H9 (cell line): ENCODE data around the gene FAM53A. TPM values are rescaled to one million over a fixed set of nuclear protein-coding genes. Genes with fewer than 3 reads are reported as not detected.

Experiments
- DNase-seq: peaks from one replicate; pipeline ENCODE4 v3.0.0-alpha.2; 2017
- H2AFZ ChIP-seq: one replicate; pipeline ENCODE4 v1.6.1; 2013; ENCODE audit warnings: mild to moderate bottlenecking, low read length, control low read depth, moderate library complexity
- H2AK5ac ChIP-seq: 2 replicates; pipeline ENCODE4 v1.6.1; 2013; ENCODE audit warnings: low read length, control low read depth, mixed read lengths; ENCODE audit not compliant: insufficient read length
- H2BK120ac ChIP-seq: one replicate; pipeline ENCODE4 v1.6.1; 2013; ENCODE audit warnings: low read depth, mild to moderate bottlenecking, low read length, control low read depth, inconsistent platforms; ENCODE audit not compliant: poor library complexity, severe bottlenecking
- H2BK12ac ChIP-seq: 2 replicates; pipeline ENCODE4 v1.6.1; 2013; ENCODE audit warnings: low read length, control low read depth, mixed read lengths, low read depth; ENCODE audit not compliant: insufficient read length
- H2BK15ac ChIP-seq: 2 replicates; pipeline ENCODE4 v1.6.1; 2013; ENCODE audit warnings: low read depth, low read length, control low read depth
- H2BK20ac ChIP-seq: one replicate; pipeline ENCODE4 v1.6.1; 2013; ENCODE audit warnings: low read depth, mild to moderate bottlenecking, low read length, control low read depth, inconsistent platforms; ENCODE audit not compliant: poor library complexity, severe bottlenecking
- H2BK5ac ChIP-seq: 2 replicates; pipeline ENCODE4 v1.6.1; 2013; ENCODE audit warnings: low read length, control low read depth, mixed read lengths; ENCODE audit not compliant: insufficient read length
- H3K14ac ChIP-seq: 2 replicates; pipeline ENCODE4 v1.6.1; 2013; ENCODE audit warnings: low read length, control low read depth; ENCODE audit not compliant: insufficient read depth
- H3K18ac ChIP-seq: 2 replicates; pipeline ENCODE4 v1.6.1; 2013; ENCODE audit warnings: low read depth, mild to moderate bottlenecking, mixed read lengths, low read length, control low read depth; ENCODE audit not compliant: insufficient read length
- H3K23ac ChIP-seq: 2 replicates; pipeline ENCODE4 v1.6.1; 2013; ENCODE audit warnings: low read length, control low read depth, mixed read lengths, low read depth; ENCODE audit not compliant: insufficient read length
- H3K23me2 ChIP-seq: 2 replicates; pipeline ENCODE4 v1.6.1; 2013; ENCODE audit warnings: low read depth, mild to moderate bottlenecking, mixed read lengths, low read length, control low read depth; ENCODE audit not compliant: insufficient read length, poor library complexity, severe bottlenecking
- H3K27ac ChIP-seq: 2 replicates; pipeline ENCODE4 v1.5.1; 2013; ENCODE audit warnings: low read length, control low read depth, mixed read lengths, low read depth; ENCODE audit not compliant: insufficient read length
- H3K27me3 ChIP-seq: 2 replicates; pipeline ENCODE4 v1.6.1; 2013; ENCODE audit warnings: low read length, control low read depth, inconsistent platforms; ENCODE audit not compliant: insufficient read depth
- H3K4ac ChIP-seq: 2 replicates; pipeline ENCODE4 v1.6.1; 2013; ENCODE audit warnings: low read depth, mild to moderate bottlenecking, control low read depth, inconsistent platforms, low read length, moderate library complexity
- H3K4me1 ChIP-seq: 2 replicates; pipeline ENCODE4 v1.6.1; 2013; ENCODE audit warnings: low read length, control low read depth, inconsistent platforms; ENCODE audit not compliant: insufficient read depth
- H3K4me2 ChIP-seq: 2 replicates; pipeline ENCODE4 v1.6.1; 2013; ENCODE audit warnings: low read length, control low read depth, mixed read lengths; ENCODE audit not compliant: insufficient read length, insufficient read depth
- H3K56ac ChIP-seq: 2 replicates; pipeline ENCODE4 v1.6.1; 2013; ENCODE audit warnings: low read depth, mild to moderate bottlenecking, mixed read lengths, low read length, control low read depth; ENCODE audit not compliant: insufficient read length
- H3K79me1 ChIP-seq: 2 replicates; pipeline ENCODE4 v1.6.1; 2013; ENCODE audit warnings: low read depth, mild to moderate bottlenecking, moderate library complexity, low read length, control low read depth, inconsistent platforms; ENCODE audit not compliant: insufficient read depth, poor library complexity, severe bottlenecking
- H3K79me2 ChIP-seq: 2 replicates; pipeline ENCODE4 v1.6.1; 2013; ENCODE audit warnings: low read length, control low read depth, inconsistent platforms; ENCODE audit not compliant: insufficient read depth
- H3K9ac ChIP-seq: 2 replicates; pipeline ENCODE4 v1.6.1; 2013; ENCODE audit warnings: low read length, control low read depth, mixed read lengths; ENCODE audit not compliant: insufficient read length; ENCODE audit errors: extremely low read depth
- H3K9me3 ChIP-seq: one replicate; pipeline ENCODE4 v1.6.1; 2013; ENCODE audit warnings: low read depth, low read length, inconsistent platforms; ENCODE audit not compliant: control insufficient read depth
- H3T11ph ChIP-seq: one replicate; pipeline ENCODE4 v1.6.1; 2013; ENCODE audit warnings: mild to moderate bottlenecking, low read length, control low read depth, inconsistent platforms
- H4K20me1 ChIP-seq: one replicate; pipeline ENCODE4 v1.6.1; 2013; ENCODE audit not compliant: control insufficient read depth, insufficient read length, insufficient read depth
- H4K5ac ChIP-seq: 2 replicates; pipeline ENCODE4 v1.6.1; 2013; ENCODE audit warnings: low read depth, mild to moderate bottlenecking, mixed read lengths, low read length, control low read depth; ENCODE audit not compliant: insufficient read length
- H4K8ac ChIP-seq: replicated peaks from 2 replicates; pipeline ENCODE4 v1.6.1; 2013; ENCODE audit warnings: low read length, control low read depth, mixed read lengths, low read depth; ENCODE audit not compliant: insufficient read length
- H4K91ac ChIP-seq: 2 replicates; pipeline ENCODE4 v1.6.1; 2013; ENCODE audit warnings: low read depth, mild to moderate bottlenecking, moderate library complexity, mixed read lengths, low read length, control low read depth; ENCODE audit not compliant: insufficient read length
- H3K27ac Mint-ChIP-seq, 3 experiments: 2 replicates in 2 of 3; 3 replicates in 1 of 3; pipeline ENCODE4 v1.8.0; 2020 to 2021; ENCODE audit warnings: mixed read lengths in 3 of 3, mild to moderate bottlenecking in 1 of 3, moderate library complexity in 1 of 3
- H3K27me3 Mint-ChIP-seq: 2 replicates; pipeline ENCODE4 v1.8.0; 2021; ENCODE audit warnings: low read depth, mild to moderate bottlenecking, moderate library complexity, mixed read lengths
- H3K36me3 Mint-ChIP-seq, 3 experiments: 2 replicates in 2 of 3; 3 replicates in 1 of 3; pipeline ENCODE4 v1.8.0; 2020 to 2021; ENCODE audit warnings: low read depth in 3 of 3, mixed read lengths in 3 of 3; ENCODE audit not compliant: insufficient read depth in 1 of 3
- H3K4me1 Mint-ChIP-seq, 2 experiments: 2 replicates each; pipeline ENCODE4 v1.8.0; 2020; ENCODE audit warnings: mixed read lengths in 2 of 2
- H3K4me3 Mint-ChIP-seq, 2 experiments: 2 replicates in 1 of 2; 3 replicates in 1 of 2; pipeline ENCODE4 v1.8.0; 2020 to 2021; ENCODE audit warnings: mild to moderate bottlenecking in 2 of 2, mixed read lengths in 2 of 2, moderate library complexity in 1 of 2
- H3K9me3 Mint-ChIP-seq, 2 experiments: 2 replicates in 1 of 2; 3 replicates in 1 of 2; pipeline ENCODE4 v1.8.0; 2020; ENCODE audit warnings: mild to moderate bottlenecking in 2 of 2, mixed read lengths in 2 of 2, moderate library complexity in 1 of 2
- CTCF ChIP-seq: fragments of 200-600 bp; sonication (generic); conservative IDR thresholded peaks from 3 replicates; pipeline ENCODE4 v1.8.0; 2021; ENCODE audit warnings: antibody characterized with exemption, mild to moderate bottlenecking
- WGBS: extraction: QIAGEN DNeasy Blood & Tissue Kit; methylation state at CpG from one replicate; pipeline ENCODE4 v1.1.7; 2013; ENCODE audit warnings: missing lambda C conversion rate, low lambda C conversion rate, mixed read lengths; ENCODE audit not compliant: insufficient read length; ENCODE audit errors: extremely low coverage; 5-methylcytosine and 5-hydroxymethylcytosine counted together
- total RNA-seq: library from RNA; stranded (reverse); gene quantifications from 2 replicates; pipeline ENCODE4 v1.2.1, GENCODE V29; 2021

Gene FAM53A
- total RNA-seq, 1 experiment from 2014 or later = 2.4 TPM

- H3K9me3 ChIP-seq = no peaks in the 10 kb centered on the region
These were observed 79.9 kb downstream of the FAM53A start for GRCh38 chr4:1604181-1604705.

More at GRCh38 chr4:1604181-1604705, 79.9 kb downstream of the FAM53A start:
- no peaks in the 10 kb centered on the region for H3K23me2 ChIP-seq
- H2BK15ac ChIP-seq = no peak overlapping the region
- no peaks in the 10 kb centered on the region for H4K20me1 ChIP-seq
- no peak overlapping the region for H4K91ac ChIP-seq
- no peaks in the 10 kb centered on the region for H3K79me1 ChIP-seq
- no peaks in the 10 kb centered on the region for H3K27me3 ChIP-seq
- H3K14ac ChIP-seq = no peak overlapping the region
- H3K4me1 Mint-ChIP-seq = peaks cover 0 to 16% of the 10 kb centered on the region in 2 experiments; a peak in 2 of 4 replicates
- no peak overlapping the region for H3K27ac Mint-ChIP-seq
- H2AFZ ChIP-seq = no peak overlapping the region
- H3K4me2 ChIP-seq = no peak overlapping the region
- H2BK5ac ChIP-seq = no peak overlapping the region
- H3K4me3 Mint-ChIP-seq = no peak overlapping the region
- H3K56ac ChIP-seq = no peak overlapping the region
- H3T11ph ChIP-seq = no peak overlapping the region
- no peaks in the 10 kb centered on the region for H3K9me3 Mint-ChIP-seq
- no peaks in the 10 kb centered on the region for H3K4me1 ChIP-seq
- no peak overlapping the region for H2BK120ac ChIP-seq
- H3K4ac ChIP-seq = no peak overlapping the region
- TF ChIP-seq CTCF = no peak
- H3K79me2 ChIP-seq = no peaks in the 10 kb centered on the region
- DNase-seq = no peak
- no peak overlapping the region for H2AK5ac ChIP-seq
- H4K5ac ChIP-seq = no peak overlapping the region
- H3K9ac ChIP-seq = no peak overlapping the region
- no peaks in the 10 kb centered on the region; the same call in 1 of the 2 replicates for H3K27me3 Mint-ChIP-seq
- no peak overlapping the region for H3K23ac ChIP-seq
- no peaks in the 10 kb centered on the region; a peak in 1 of 7 replicates for H3K36me3 Mint-ChIP-seq
- H4K8ac ChIP-seq = no peak overlapping the region
- no peak overlapping the region for H3K27ac ChIP-seq
- H2BK12ac ChIP-seq = no peak overlapping the region
- no peak overlapping the region for H2BK20ac ChIP-seq
- no CpG with 5 or more reads among the region's 23 CpGs for WGBS
- no peak overlapping the region for H3K18ac ChIP-seq
